A549 (cell line): Measurements from ENCODE around the gene DUSP3.

Experiments
- BHLHE40 ChIP-seq: IDR thresholded peaks from 2 replicates; pipeline ENCODE4 v1.6.1; 2012; ENCODE audit warnings: low read depth, low read length, inconsistent platforms
- CTCF ChIP-seq: fragments of >200 bp; sonication (Bioruptor Twin); formaldehyde crosslinking; IDR thresholded peaks from 3 replicates; pipeline ENCODE4 v1.5.1; 2016
- ELK1 ChIP-seq: fragments of 150-350 bp; IDR thresholded peaks from 2 replicates; pipeline ENCODE4 v1.6.1; 2014; ENCODE audit warnings: low read depth, mild to moderate bottlenecking, low read length
- EP300 ChIP-seq, 2 experiments: fragments of >200 bp; sonication (Bioruptor Twin); formaldehyde crosslinking; IDR thresholded peaks; 2 replicates in 1 of 2; 3 replicates in 1 of 2; pipeline ENCODE4 v1.6.1; 2016 to 2017
- GATA3 ChIP-seq: IDR thresholded peaks from 2 replicates; pipeline ENCODE4 v1.6.1; 2012; ENCODE audit warnings: borderline replicate concordance
- MAX ChIP-seq: IDR thresholded peaks from 2 replicates; pipeline ENCODE4 v1.6.1; 2012
- NR3C1 ChIP-seq: fragments of >200 bp; sonication (Bioruptor Twin); formaldehyde crosslinking; IDR thresholded peaks from 3 replicates; pipeline ENCODE4 v1.6.1; 2017
- POLR2A ChIP-seq: IDR thresholded peaks from 2 replicates; pipeline ENCODE4 v1.6.1; 2012; ENCODE audit warnings: mild to moderate bottlenecking, low read length
- REST ChIP-seq: fragments of 200-600 bp; sonication (generic); IDR thresholded peaks from 2 replicates; pipeline ENCODE4 v1.6.1; 2016; ENCODE audit warnings: antibody characterized with exemption, mild to moderate bottlenecking, moderate library complexity
- RNF2 ChIP-seq: fragments of 200-600 bp; sonication (generic); IDR thresholded peaks from 2 replicates; pipeline ENCODE4 v1.6.1; 2016; ENCODE audit warnings: low read depth, mild to moderate bottlenecking, antibody characterized with exemption, moderate library complexity, borderline replicate concordance
- TFCP2L1 ChIP-seq: fragments of 250-450 bp; sonication (Bioruptor Pico); IDR thresholded peaks from 2 replicates; pipeline ENCODE4 v1.5.0; 2021; ENCODE audit warnings: mild to moderate bottlenecking

- no peak for TF ChIP-seq NR3C1
- TF ChIP-seq CTCF, result no peak
- TF ChIP-seq MAX, result no peak
- TF ChIP-seq RNF2, result no peak
- no peak for TF ChIP-seq BHLHE40
- TF ChIP-seq REST, result no peak
- no peak for TF ChIP-seq EP300 (IDR thresholded peaks at IDR 0.05)
- TF ChIP-seq ELK1, result no peak
- TF ChIP-seq TFCP2L1 (CRISPR knock-in tag), result no peak
- no peak for TF ChIP-seq GATA3
- TF ChIP-seq POLR2A, result no peak
Measured at GRCh38 chr17:43801844-43802243, 23.1 kb upstream of the DUSP3 start.
